ENCODE results near the gene SIAH2. TPM values are rescaled to one million over a fixed set of nuclear protein-coding genes. Genes with fewer than 3 reads are reported as not detected.
A peak's percentile ranks its signal among the peaks of the same experiment; 100 is the strongest.

The SIAH2 gene
- total RNA-seq, 1 donor from 2014 or later = 23.0 TPM

DNA sequence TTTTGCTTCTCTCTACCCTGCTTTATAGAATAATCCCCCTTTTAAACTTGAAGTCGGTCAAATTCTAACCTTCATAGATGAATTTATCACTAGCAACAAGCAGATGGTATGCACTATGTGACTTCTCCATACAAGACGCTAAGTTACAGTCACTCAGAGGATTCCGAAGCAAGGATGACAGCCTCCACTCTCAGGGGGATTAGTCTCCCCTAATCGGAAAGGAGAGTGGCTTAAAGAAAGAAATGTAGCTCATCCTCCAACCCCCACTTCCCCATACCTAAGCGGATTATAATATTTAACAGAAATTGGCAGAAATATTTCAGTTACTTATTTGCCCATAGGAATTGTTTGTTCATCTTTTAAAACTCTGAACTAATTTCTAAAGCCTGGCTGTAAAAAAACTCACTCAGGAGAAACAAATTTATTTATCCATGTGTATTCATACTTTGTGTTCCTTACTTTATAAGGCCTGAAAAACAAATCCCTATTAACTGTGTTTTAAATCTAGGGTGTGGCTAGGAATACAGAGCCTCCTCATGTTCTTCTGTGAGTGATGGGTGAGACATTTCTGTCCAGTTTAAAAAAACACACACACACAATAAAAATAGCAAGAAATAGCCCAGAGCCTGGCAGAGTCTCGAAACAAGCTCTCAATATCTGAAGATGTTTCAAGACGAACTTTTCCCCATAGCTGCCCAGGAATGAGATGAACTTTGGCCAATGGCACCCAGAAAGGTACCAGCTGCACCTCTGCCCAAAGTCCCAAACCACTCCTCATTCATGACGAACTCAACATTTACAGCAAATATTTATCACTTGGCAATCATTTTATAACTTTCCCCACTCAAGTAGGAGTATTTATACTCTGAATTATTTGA, 18.7 kb downstream of the SIAH2 start:
- Histone ChIP-seq H3K9me3 (replicated peaks) (no peaks in the 10 kb centered on the region), H3K4me3 (no peak overlapping the region), H3K36me3 (peaks cover 16% of the 10 kb centered on the region), H3K27me3 (ENCODE audit: low read depth) (no peaks in the 10 kb centered on the region), H3K27ac (replicated peaks) (no peak overlapping the region), H3K4me1 (peaks cover 78% of the 10 kb centered on the region)
- TF ChIP-seq CTCF (IDR thresholded peaks at IDR 0.05; ENCODE audit: borderline replicate concordance) = no peak
- no peak for DNase-seq
- intact Hi-C loops (cut with micrococcal nuclease) = no loop called here

DNA sequence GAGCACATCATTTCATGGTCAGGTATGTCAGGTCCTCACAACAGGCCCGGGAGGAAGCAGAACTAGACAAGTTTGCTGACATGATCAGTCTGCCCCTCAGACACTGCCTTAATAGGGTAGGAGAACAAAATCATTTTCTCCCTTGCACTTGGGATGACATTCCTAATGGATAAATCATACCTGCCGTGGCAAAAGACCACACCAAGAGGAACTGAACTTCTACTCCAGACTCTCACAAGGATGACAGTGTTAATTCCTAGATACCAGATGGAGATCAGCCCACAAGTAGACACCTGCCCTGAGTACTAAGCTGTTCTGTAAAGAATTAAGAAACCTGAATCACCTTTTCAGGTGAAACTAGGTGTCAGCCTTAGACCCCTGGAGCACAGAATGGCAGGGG, 19.5 kb downstream of the SIAH2 start:
- TF ChIP-seq CTCF (IDR thresholded peaks at IDR 0.05; ENCODE audit: borderline replicate concordance) = no peak
- Histone ChIP-seq H3K27ac (replicated peaks) (no peak overlapping the region), H3K27me3 (ENCODE audit: low read depth) (no peaks in the 10 kb centered on the region), H3K36me3 (peaks cover 16% of the 10 kb centered on the region), H3K9me3 (replicated peaks) (no peaks in the 10 kb centered on the region), H3K4me1 (peaks cover 77% of the 10 kb centered on the region), H3K4me3 (no peak overlapping the region)
- intact Hi-C loops (cut with micrococcal nuclease) = no loop called here
- DNase-seq = no peak

- peaks cover 16% of the 10 kb centered on the region for H3K36me3 ChIP-seq
- intact Hi-C loops (cut with micrococcal nuclease) = no loop called here
- H3K27me3 ChIP-seq (ENCODE audit: low read depth) = no peaks in the 10 kb centered on the region
- TF ChIP-seq CTCF (IDR thresholded peaks at IDR 0.05; ENCODE audit: borderline replicate concordance) = no peak
- H3K4me1 ChIP-seq = peaks cover 77% of the 10 kb centered on the region
- no peaks in the 10 kb centered on the region for H3K9me3 ChIP-seq (replicated peaks)
- DNase-seq = no peak
- H3K27ac ChIP-seq (replicated peaks) = no peak overlapping the region
- no peak overlapping the region for H3K4me3 ChIP-seq
These were observed 20.3 kb downstream of the SIAH2 start for GRCh38 chr3:150742679-150743078.

- Histone ChIP-seq H3K27me3 (ENCODE audit: low read depth) (no peaks in the 10 kb centered on the region), H3K4me3 (no peak overlapping the region), H3K27ac (replicated peaks) (no peak overlapping the region), H3K9me3 (replicated peaks) (no peaks in the 10 kb centered on the region), H3K36me3 (peaks cover 16% of the 10 kb centered on the region), H3K4me1 (peaks cover 77% of the 10 kb centered on the region)
- intact Hi-C loops (cut with micrococcal nuclease) = no loop called here
- DNase-seq = no peak
- no peak for TF ChIP-seq CTCF (IDR thresholded peaks at IDR 0.05; ENCODE audit: borderline replicate concordance)
These were observed 20.8 kb downstream of the SIAH2 start for GRCh38 chr3:150742141-150742523.

DNA sequence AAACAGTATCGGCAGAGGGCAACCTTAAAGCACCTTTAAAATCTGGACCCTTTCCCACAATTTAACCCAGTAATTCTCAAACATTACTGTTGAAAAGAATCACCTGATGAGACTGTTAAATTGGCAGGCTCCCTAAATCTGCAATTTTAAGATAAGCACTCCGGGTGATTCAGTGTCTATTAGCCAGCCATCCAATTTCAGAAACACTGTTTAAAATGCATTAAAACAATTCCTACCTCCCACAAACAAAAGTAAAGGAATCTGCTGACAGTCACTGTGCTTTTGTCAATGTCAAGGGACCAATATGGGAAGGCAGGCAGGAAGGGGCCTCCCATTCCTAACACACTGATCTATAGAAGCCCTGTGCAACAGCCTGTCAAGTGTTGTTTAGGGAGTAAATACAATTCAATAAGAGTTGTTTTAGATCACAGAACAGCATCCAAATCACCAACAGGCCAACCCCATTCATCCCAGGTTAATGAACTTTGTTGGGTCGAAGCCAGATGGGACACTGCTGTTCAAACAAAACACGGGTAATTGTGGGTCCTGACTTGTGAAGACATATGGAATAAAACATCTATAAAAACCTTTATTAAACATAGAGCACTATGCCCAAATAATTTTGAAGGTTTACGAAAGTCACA, 21.4 kb downstream of the SIAH2 start:
- H3K4me1 ChIP-seq = peaks cover 77% of the 10 kb centered on the region
- intact Hi-C loops (cut with micrococcal nuclease) = no loop called here
- no peaks in the 10 kb centered on the region for H3K27me3 ChIP-seq (ENCODE audit: low read depth)
- DNase-seq = no peak
- TF ChIP-seq CTCF (IDR thresholded peaks at IDR 0.05; ENCODE audit: borderline replicate concordance) = no peak
- no peak overlapping the region for H3K4me3 ChIP-seq
- H3K27ac ChIP-seq (replicated peaks) = peak overlapping the region; percentile 28
- peaks cover 16% of the 10 kb centered on the region for H3K36me3 ChIP-seq
- H3K9me3 ChIP-seq (replicated peaks) = no peaks in the 10 kb centered on the region

All from left ventricle myocardium inferior (tissue), 1 donor.